Spleen (tissue), 7 donors: ENCODE results near the gene AGPAT3.

Experiments
- CTCF ChIP-seq, 11 experiments: fragments of 200-600 bp in 7 of 11; fragments of 450-650 bp in 4 of 11; sonication (generic) in 4 of 11; IDR thresholded peaks in 8 of 11; conservative IDR thresholded peaks in 3 of 11; 1 replicate in 7 of 11; 2 replicates in 4 of 11; pipeline versions ENCODE4 v1.4.0 to v1.8.0; 2016 to 2021; ENCODE audit warnings: antibody characterized with exemption in 11 of 11, inconsistent platforms in 4 of 11, mild to moderate bottlenecking in 1 of 11
- POLR2A ChIP-seq, 3 donors: fragments of 450-650 bp; IDR thresholded peaks; one replicate each; pipeline ENCODE4 v1.5.1; 2017; ENCODE audit warnings: antibody characterized with exemption in 3 of 3, mild to moderate bottlenecking in 1 of 3
- POLR2AphosphoS5 ChIP-seq, 3 donors: sonication (generic); formaldehyde crosslinking; IDR thresholded peaks; one replicate each; pipeline ENCODE4 v1.5.1; 2017; ENCODE audit warnings: antibody characterized with exemption in 3 of 3
- donor health status: DM: no; HTN: no; CAD: no; lungs with moderate emphysema.
- donor health status: DM: no; HTN: no; CAD: no.
- donor health status: DM: no; HTN: no; CAD: no.

- TF ChIP-seq CTCF (IDR thresholded peaks at IDR 0.05 in 8 of 11, conservative IDR thresholded peaks at IDR 0.05 in 3 of 11) (no peak), POLR2A (IDR thresholded peaks at IDR 0.05) (no peak), POLR2AphosphoS5 (IDR thresholded peaks at IDR 0.05) (no peak)
Observed at GRCh38 chr21:43909741-43910400, 44.8 kb downstream of the AGPAT3 start.
